HCT116 (cell line): ENCODE data around the gene BRICD5. TPM values are rescaled to one million over a fixed set of nuclear protein-coding genes. Genes with fewer than 3 reads are reported as not detected.

ENCODE experiments used
- ATAC-seq: fragments of 200-7000 bp; cut with Tn5 transposase; 2 replicates; pipeline ENCODE4 v1.9.1; 2020; ENCODE audit warnings: mild to moderate bottlenecking, moderate library complexity
- BruUV-seq: library from RNA; stranded (reverse); fragments of 400-500 nt; replicated peaks from 2 replicates; lab custom pipeline; 2021; lab: Mats Ljungman, UMichigan
- CTCF ChIA-PET: fragments of 300-600 bp; sonication (Branson Sonifier 250); formaldehyde crosslinking; loops from one replicate; lab custom pipeline; 2021; ENCODE audit warnings: antibody characterized with exemption; lab: Charles Lee
- POLR2A ChIA-PET: fragments of 300-600, 350-600 bp; sonication (Branson Sonifier 250); formaldehyde crosslinking; loops from one replicate; lab custom pipeline; 2021; ENCODE audit warnings: antibody characterized with exemption; lab: Charles Lee
- RAD21 ChIA-PET, 2 experiments: fragments of 300-600 bp; sonication (Branson Sonifier 250); formaldehyde crosslinking; loops; one replicate each; lab custom pipeline; 2023; ENCODE audit warnings: low total read pairs in 2 of 2; ENCODE audit not compliant: uncharacterized antibody in 2 of 2, unreplicated experiment in 2 of 2, low non-redundant PET in 1 of 2; lab: Charles Lee
- DNase-seq: peaks from one replicate; pipeline ENCODE4 v3.0.0-alpha.2; 2010; ENCODE audit warnings: low read depth, low spot score
- H2AFZ ChIP-seq: fragments of 200-600 bp; shearing (Covaris generic), sonication (generic); 2 replicates; pipeline ENCODE4 v1.6.1; 2017; ENCODE audit warnings: low read depth, mixed run types, mixed read lengths, antibody characterized with exemption, low read length; ENCODE audit not compliant: poor library complexity, severe bottlenecking
- H3K27ac ChIP-seq: 2 replicates; pipeline ENCODE4 v1.5.1; 2012; ENCODE audit warnings: low read depth, low read length
- H3K27me3 ChIP-seq: fragments of 200-600 bp; sonication (generic); 2 replicates; pipeline ENCODE4 v1.6.1; 2016; ENCODE audit warnings: mixed run types, low read length, mixed read lengths; ENCODE audit not compliant: insufficient read depth
- H3K36me3 ChIP-seq, 2 experiments: fragments of 200-500 bp in 1 of 2; fragments of 200-600 bp in 1 of 2; sonication (Bioruptor generic) in 1 of 2; sonication (generic) in 1 of 2; 2 replicates each; pipeline versions ENCODE4 v1.5.1 to v1.6.1; 2014 to 2016; ENCODE audit warnings: low read length in 2 of 2, inconsistent platforms in 1 of 2, mixed read lengths in 1 of 2, mixed run types in 1 of 2; ENCODE audit not compliant: insufficient read depth in 2 of 2, control insufficient read depth in 1 of 2
- H3K4me1 ChIP-seq, 2 experiments: fragments of 200-600 bp in 1 of 2; sonication (generic) in 1 of 2; 2 replicates each; pipeline versions ENCODE4 v1.5.1 to v1.6.1; 2012 to 2017; ENCODE audit warnings: low read length in 2 of 2, inconsistent platforms in 1 of 2, mild to moderate bottlenecking in 1 of 2, mixed read lengths in 1 of 2, mixed run types in 1 of 2, moderate library complexity in 1 of 2; ENCODE audit not compliant: insufficient read depth in 2 of 2, control insufficient read depth in 1 of 2
- H3K4me2 ChIP-seq: fragments of 200-600 bp; sonication (generic); 2 replicates; pipeline ENCODE4 v1.6.1; 2017; ENCODE audit warnings: mixed run types, low read length, mixed read lengths
- H3K4me3 ChIP-seq, 2 experiments: fragments of 200-600 bp in 1 of 2; sonication (generic) in 1 of 2; replicated peaks in 1 of 2; 2 replicates each; pipeline ENCODE4 v1.5.1; 2011 to 2016; ENCODE audit warnings: low read length in 2 of 2, control low read depth in 1 of 2, low read depth in 1 of 2, mild to moderate bottlenecking in 1 of 2, mixed read lengths in 1 of 2, mixed run types in 1 of 2
- H3K79me2 ChIP-seq: fragments of 200-600 bp; sonication (generic); 2 replicates; pipeline ENCODE4 v1.6.1; 2017; ENCODE audit warnings: mild to moderate bottlenecking, mixed run types, low read length, moderate library complexity, mixed read lengths; ENCODE audit not compliant: insufficient read depth
- H3K9ac ChIP-seq: fragments of 200-600 bp; sonication (generic); 2 replicates; pipeline ENCODE4 v1.6.1; 2016; ENCODE audit warnings: low read length, mixed read lengths
- H3K9me2 ChIP-seq: fragments of 200-600 bp; sonication (generic), shearing (Covaris generic); 2 replicates; pipeline ENCODE4 v1.6.1; 2017; ENCODE audit warnings: mixed run types, mild to moderate bottlenecking, moderate library complexity; ENCODE audit not compliant: insufficient read depth
- H3K9me3 ChIP-seq, 2 experiments: fragments of 200-500 bp in 1 of 2; fragments of 200-600 bp in 1 of 2; sonication (Bioruptor generic) in 1 of 2; sonication (generic) in 1 of 2; 2 replicates each; pipeline ENCODE4 v1.6.1; 2014 to 2017; ENCODE audit warnings: low read length in 2 of 2, mixed read lengths in 2 of 2, inconsistent platforms in 1 of 2, low read depth in 1 of 2, mild to moderate bottlenecking in 1 of 2, mixed run types in 1 of 2, moderate library complexity in 1 of 2; ENCODE audit not compliant: control insufficient read depth in 1 of 2, insufficient read depth in 1 of 2
- H4K20me1 ChIP-seq: fragments of 200-600 bp; sonication (generic), shearing (Covaris generic); 2 replicates; pipeline ENCODE4 v1.6.1; 2017; ENCODE audit warnings: mixed run types, mild to moderate bottlenecking, moderate library complexity; ENCODE audit not compliant: insufficient read depth
- CTCF ChIP-seq, 3 experiments: fragments of 200-600 bp in 1 of 3; sonication (generic) in 1 of 3; IDR thresholded peaks in 2 of 3; conservative IDR thresholded peaks in 1 of 3; 2 replicates each; pipeline ENCODE4 v1.5.1; 2012 to 2017; ENCODE audit warnings: low read depth in 2 of 3, low read length in 2 of 3, antibody characterized with exemption in 1 of 3, borderline replicate concordance in 1 of 3, control low read depth in 1 of 3, mild to moderate bottlenecking in 1 of 3, mixed read lengths in 1 of 3, mixed run types in 1 of 3, moderate library complexity in 1 of 3; ENCODE audit not compliant: insufficient read depth in 1 of 3
- EZH2phosphoT487 ChIP-seq: fragments of 200-600 bp; IDR thresholded peaks from 2 replicates; pipeline ENCODE4 v1.6.1; 2018; ENCODE audit warnings: antibody characterized with exemption, borderline replicate concordance
- MAX ChIP-seq: IDR thresholded peaks from 2 replicates; pipeline ENCODE4 v1.6.1; 2012
- RAD21 ChIP-seq: IDR thresholded peaks from 2 replicates; pipeline ENCODE4 v1.6.1; 2012; ENCODE audit warnings: low read depth, mild to moderate bottlenecking
- SIN3A ChIP-seq: IDR thresholded peaks from 2 replicates; pipeline ENCODE4 v1.6.1; 2012; ENCODE audit warnings: low read depth
- ZNF274 ChIP-seq: fragments of 200-500 bp; sonication (Bioruptor generic); IDR thresholded peaks from 2 replicates; pipeline ENCODE4 v1.6.1; 2014; ENCODE audit warnings: mild to moderate bottlenecking, low read depth, low read length, inconsistent platforms
- intact Hi-C: fragments of 100-400 bp; cut with micrococcal nuclease; formaldehyde crosslinking; loops from 2 replicates; pipeline ENCODE4 v1.10.0; 2022
- total RNA-seq: library from RNA; stranded (reverse); gene quantifications from one replicate; pipeline ENCODE4 v1.2.1, GENCODE V29; 2021; ENCODE audit not compliant: unreplicated experiment

The BRICD5 gene
- total RNA-seq, 1 experiment from 2014 or later: 9.8 TPM

GRCh38 chr16:2191446-2191706 lies 19.3 kb downstream of the BRICD5 start:
- no peak for DNase-seq
- Histone ChIP-seq H3K9me2 (no peaks in the 10 kb centered on the region), H3K4me2 (no peak overlapping the region), H3K4me1 (peaks cover 5 to 19% of the 10 kb centered on the region in 2 experiments), H3K9me3 (no peaks in the 10 kb centered on the region), H3K9ac (no peak overlapping the region), H4K20me1 (no peaks in the 10 kb centered on the region), H3K79me2 (no peaks in the 10 kb centered on the region), H2AFZ (no peak overlapping the region), H3K27me3 (no peaks in the 10 kb centered on the region), H3K4me3 (no peak overlapping the region), H3K27ac (no peak overlapping the region), H3K36me3 (no peaks in the 10 kb centered on the region)
- CTCF ChIA-PET: no interaction called here
- TF ChIP-seq RAD21 (no peak), EZH2phosphoT487 (no peak), CTCF (IDR thresholded peaks at IDR 0.05 in 2 of 3, conservative IDR thresholded peaks at IDR 0.05 in 1 of 3; ENCODE audit: borderline replicate concordance in 1 of 3, insufficient read depth in 1 of 3, low read depth in 2 of 3, low read length in 2 of 3) (no peak), SIN3A (no peak), MAX (no peak), ZNF274 (no peak)
- POLR2A ChIA-PET: no interaction called here
- BruUV-seq: no TSS peak
- no peak for ATAC-seq
- intact Hi-C loops: loop anchor here (10.0 kb wide), 1 partner anchor 313 kb away; no protein-coding TSS in a partner anchor
- RAD21 ChIA-PET: no interaction called here
